ENCODE measurements around the gene ATP11A.

Gene ATP11A

DNA sequence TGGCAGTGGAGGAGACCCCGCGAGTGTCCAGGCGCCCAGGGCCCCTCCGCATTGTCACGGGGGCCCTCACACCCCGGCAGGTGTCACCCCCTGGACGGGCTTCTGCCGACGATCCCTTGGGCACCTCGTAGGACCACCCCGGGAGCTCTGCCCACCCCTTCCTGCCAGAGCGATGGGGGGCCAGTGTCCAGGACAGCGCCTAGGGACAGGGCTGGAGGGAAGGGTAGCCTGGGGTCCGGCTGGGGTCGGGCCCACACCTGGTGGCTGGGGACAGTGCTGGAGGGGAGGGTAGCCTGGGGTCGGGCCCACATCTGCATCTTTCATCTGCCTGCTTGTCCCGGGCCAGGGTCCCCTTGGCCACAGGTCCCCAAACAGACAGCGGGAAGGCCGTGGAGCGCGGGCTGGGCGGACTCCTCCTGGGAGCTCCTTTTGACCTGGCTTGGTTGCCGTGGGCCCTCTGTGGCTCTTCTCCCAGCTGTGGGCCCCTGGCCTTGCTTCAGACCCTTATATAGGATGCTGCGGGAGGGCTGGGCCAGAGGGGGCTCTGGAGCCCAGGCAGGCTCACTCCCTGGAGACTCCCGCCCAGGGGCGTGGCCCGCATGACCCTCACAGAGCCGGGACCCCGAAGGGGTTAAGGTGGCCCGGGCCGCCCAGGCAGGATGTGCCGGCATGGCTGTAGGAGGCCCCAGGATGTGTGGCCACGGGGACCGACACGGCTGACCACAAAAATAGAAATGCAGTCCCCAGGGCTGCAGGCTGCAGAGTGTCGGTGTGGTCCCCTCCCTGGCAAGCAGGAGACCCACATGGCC is 205.0 kb downstream of the ATP11A start:
- peak overlapping the region; percentile 58 for H3K4me3 Mint-ChIP-seq
- peak overlapping the region; percentile 27 for H3K27ac Mint-ChIP-seq
- no peaks in the 10 kb centered on the region for H3K36me3 Mint-ChIP-seq
- H3K9me3 Mint-ChIP-seq, result no peaks in the 10 kb centered on the region
- H3K4me1 Mint-ChIP-seq, result peaks cover 23% of the 10 kb centered on the region
- H3K27me3 Mint-ChIP-seq, result peaks cover 4% of the 10 kb centered on the region
- peak; percentile 10 for ATAC-seq

- peaks cover 32% of the 10 kb centered on the region for H3K4me1 Mint-ChIP-seq
- H3K9me3 Mint-ChIP-seq, result no peaks in the 10 kb centered on the region
- H3K36me3 Mint-ChIP-seq, result no peaks in the 10 kb centered on the region
- peak overlapping the region; percentile 58 for H3K4me3 Mint-ChIP-seq
- peaks cover 13% of the 10 kb centered on the region for H3K27me3 Mint-ChIP-seq
- peak overlapping the region; percentile 27 for H3K27ac Mint-ChIP-seq
- no peak for ATAC-seq
Observed at GRCh38 chr13:112895521-112896465, 206.0 kb downstream of the ATP11A start.

DNA sequence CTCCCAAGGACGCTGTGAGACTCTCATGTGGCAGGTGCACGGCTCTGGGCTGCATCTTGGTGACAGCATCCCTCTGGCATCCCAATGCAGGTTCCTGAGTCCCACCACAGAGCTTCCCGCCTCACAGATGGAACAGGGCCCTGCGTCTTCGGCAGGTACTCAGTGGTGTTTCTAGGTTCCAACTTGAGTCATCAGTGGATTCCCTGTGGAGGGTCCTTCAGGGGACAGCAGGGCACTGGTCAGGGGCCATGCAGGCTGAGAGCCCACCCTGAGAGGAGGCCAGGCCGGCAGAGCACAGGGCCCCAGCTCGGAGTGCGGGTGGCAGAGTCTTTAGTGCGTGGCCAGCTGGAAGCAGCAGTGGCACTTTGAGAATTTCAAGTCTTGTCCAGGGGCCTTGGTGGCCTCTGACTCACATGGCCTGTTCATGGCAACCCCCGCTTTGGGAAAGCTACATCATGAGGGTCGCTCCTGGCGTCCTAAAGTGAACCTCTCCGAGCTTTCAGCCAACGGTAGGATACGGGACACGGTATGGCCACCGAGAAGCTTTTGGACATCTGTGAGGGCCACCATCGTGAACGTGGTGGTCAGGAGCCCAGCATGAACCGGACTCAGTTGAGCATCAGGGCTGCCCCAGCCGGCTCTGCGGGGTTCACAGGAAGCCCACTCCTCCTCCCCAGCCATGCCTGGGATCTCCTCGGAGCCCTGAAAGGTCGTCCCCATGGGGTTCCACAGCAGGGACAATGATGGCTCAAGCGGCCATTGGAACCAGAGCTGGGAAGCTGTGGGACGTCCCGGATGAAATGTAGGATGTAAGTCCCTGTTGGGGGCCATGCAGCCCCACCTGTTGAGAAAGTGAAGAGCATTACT is 207.1 kb downstream of the ATP11A start:
- no peak overlapping the region for H3K4me3 Mint-ChIP-seq
- peaks cover 16% of the 10 kb centered on the region for H3K27me3 Mint-ChIP-seq
- no peak for ATAC-seq
- H3K4me1 Mint-ChIP-seq, result peaks cover 33% of the 10 kb centered on the region
- H3K36me3 Mint-ChIP-seq, result no peaks in the 10 kb centered on the region
- H3K9me3 Mint-ChIP-seq, result no peaks in the 10 kb centered on the region
- H3K27ac Mint-ChIP-seq, result no peak overlapping the region

GRCh38 chr13:112897603-112897955 is 207.7 kb downstream of the ATP11A start:
- ATAC-seq, result peak; percentile 7
- no peaks in the 10 kb centered on the region for H3K36me3 Mint-ChIP-seq
- peaks cover 16% of the 10 kb centered on the region for H3K27me3 Mint-ChIP-seq
- H3K9me3 Mint-ChIP-seq, result no peaks in the 10 kb centered on the region
- H3K4me3 Mint-ChIP-seq, result no peak overlapping the region
- peaks cover 32% of the 10 kb centered on the region for H3K4me1 Mint-ChIP-seq
- no peak overlapping the region for H3K27ac Mint-ChIP-seq

DNA sequence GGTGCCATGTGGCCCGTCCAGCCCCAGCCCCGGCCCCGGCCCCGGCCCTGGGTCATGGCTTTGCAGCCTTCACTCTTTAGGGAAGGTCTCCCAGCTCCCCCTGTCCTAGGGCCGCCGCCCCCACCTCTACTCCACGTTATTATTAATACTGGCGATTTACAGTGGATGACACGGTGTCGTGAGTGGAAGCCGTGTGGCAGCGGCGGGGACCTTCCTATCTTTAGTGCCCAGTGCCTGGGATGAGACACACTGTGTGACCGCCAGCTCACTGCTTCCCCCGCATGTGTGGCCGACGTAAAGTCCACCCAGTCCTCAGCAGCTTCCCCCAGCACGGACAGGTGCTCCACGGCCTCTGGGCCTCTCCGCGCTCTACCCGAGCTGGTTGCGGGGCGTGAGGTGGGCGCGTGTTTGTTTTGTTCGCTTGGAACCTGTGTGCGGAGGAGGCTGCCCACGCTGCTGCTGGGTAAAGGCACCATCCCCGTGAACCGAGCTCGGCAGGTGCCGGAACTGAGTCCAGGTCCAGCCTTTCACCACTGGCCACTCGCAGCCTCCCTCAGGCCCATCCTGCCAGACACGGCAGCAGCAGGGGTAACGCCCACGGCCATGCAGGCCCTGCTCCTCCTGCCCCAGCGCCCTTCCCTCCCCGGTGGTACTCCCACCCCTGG is 208.2 kb downstream of the ATP11A start:
- H3K27ac Mint-ChIP-seq, result no peak overlapping the region
- H3K36me3 Mint-ChIP-seq, result no peaks in the 10 kb centered on the region
- no peak for ATAC-seq
- H3K9me3 Mint-ChIP-seq, result no peaks in the 10 kb centered on the region
- peaks cover 27% of the 10 kb centered on the region for H3K4me1 Mint-ChIP-seq
- H3K27me3 Mint-ChIP-seq, result peaks cover 16% of the 10 kb centered on the region
- H3K4me3 Mint-ChIP-seq, result no peak overlapping the region

DNA sequence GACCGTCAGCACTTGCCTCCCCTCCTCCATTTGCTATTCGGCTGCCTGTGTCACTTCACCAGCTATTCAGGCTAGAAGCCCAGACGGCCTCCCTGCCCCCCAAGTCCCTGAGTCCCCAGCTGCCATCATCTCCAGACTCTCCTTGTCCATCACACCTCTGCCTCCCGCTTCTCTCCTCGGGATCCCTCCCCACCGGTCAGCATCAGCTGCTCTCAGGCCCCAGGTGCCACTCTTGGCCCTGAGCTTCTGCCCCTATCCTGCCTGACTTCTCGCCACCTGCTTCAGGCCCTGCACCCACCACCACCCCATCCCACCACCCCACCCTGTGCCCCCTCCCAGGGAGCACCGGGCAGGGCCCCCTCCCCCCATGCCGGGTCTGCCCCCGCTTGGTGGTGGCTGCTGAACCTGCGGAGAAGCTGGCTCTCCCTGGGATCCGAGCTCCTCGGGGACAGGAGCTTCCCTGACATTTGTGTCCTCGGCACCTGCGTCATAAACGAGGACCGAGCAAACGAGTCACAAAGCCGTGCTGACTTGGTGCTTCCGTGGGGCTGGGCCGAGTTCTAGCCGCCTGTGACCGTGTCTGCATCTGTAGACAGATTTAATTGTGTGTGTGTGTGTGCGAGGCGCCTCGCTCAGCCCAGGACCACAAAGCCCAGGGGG is 208.9 kb downstream of the ATP11A start:
- Mint-ChIP-seq H3K27ac (no peak overlapping the region), H3K27me3 (peaks cover 16% of the 10 kb centered on the region), H3K4me1 (peaks cover 21% of the 10 kb centered on the region), H3K36me3 (no peaks in the 10 kb centered on the region), H3K9me3 (no peaks in the 10 kb centered on the region), H3K4me3 (no peak overlapping the region)
- ATAC-seq, result no peak

DNA sequence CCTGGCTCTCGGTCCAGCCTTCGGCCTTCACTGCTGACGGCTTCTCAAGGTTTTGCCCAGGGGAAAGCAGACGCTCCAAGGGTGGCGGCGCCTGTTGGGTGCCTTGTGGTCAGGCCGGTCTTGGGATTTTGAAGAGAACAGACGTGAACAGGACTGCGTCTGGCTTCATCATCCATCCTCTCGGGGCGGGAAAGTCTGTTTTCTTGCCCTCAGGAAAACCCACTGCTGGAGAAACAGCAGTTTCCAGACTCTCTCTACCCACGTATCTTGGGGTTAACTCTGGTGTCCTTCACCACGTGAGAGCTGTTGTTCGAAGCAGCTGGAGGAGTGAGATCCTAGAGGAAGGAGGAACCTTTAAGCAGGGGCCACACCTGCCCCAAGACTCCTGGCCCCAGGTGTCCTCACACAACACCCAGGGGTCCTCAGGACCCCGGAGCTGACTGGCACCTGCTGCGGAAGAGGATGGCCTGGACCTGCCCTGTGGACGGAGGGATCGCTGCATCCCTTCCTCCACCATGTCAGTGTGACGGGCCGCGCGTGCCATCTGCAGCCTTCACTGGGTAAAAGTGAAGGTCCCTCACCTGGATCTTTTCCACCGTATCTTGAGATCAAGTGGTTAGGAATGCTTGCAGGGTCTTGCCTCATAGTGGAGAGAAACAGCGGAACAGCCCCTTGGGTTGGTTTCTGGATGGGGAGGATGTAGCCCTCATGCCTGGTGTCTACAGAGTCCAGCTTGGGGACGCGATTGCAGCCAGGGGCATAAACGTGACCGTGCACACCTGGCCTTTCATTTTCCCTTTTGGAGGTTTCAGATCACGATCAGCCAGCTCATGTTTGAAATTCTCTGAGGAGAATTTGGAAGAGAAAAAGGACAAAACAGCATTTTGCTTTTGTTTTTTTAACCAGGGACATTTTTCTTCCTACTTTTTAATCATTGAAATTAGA is 209.7 kb downstream of the ATP11A start:
- H3K27ac Mint-ChIP-seq, result no peak overlapping the region
- H3K27me3 Mint-ChIP-seq, result peaks cover 16% of the 10 kb centered on the region
- ATAC-seq, result no peak
- no peaks in the 10 kb centered on the region for H3K36me3 Mint-ChIP-seq
- peaks cover 21% of the 10 kb centered on the region for H3K4me1 Mint-ChIP-seq
- no peaks in the 10 kb centered on the region for H3K9me3 Mint-ChIP-seq
- H3K4me3 Mint-ChIP-seq, result no peak overlapping the region

DNA sequence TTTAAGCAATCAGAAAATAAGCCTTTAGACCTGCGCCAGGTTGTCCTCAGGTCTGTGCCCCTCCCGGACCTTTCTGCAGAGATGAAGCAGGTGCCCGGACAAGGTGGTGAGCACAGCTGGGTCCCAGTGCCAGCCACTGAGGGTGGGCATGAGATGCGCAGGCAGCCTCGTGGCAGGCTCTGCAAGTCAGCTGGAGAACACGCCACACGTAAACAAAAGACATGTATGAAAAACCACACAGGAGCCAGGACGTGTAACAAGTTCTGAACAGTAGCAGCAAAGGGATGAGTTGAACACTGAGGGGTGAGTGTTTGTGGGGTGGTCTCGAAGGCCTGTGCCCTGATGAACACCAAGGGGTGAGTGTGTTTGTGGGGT is 210.4 kb downstream of the ATP11A start:
- Mint-ChIP-seq H3K27me3 (peaks cover 16% of the 10 kb centered on the region), H3K4me1 (peaks cover 17% of the 10 kb centered on the region)

DNA sequence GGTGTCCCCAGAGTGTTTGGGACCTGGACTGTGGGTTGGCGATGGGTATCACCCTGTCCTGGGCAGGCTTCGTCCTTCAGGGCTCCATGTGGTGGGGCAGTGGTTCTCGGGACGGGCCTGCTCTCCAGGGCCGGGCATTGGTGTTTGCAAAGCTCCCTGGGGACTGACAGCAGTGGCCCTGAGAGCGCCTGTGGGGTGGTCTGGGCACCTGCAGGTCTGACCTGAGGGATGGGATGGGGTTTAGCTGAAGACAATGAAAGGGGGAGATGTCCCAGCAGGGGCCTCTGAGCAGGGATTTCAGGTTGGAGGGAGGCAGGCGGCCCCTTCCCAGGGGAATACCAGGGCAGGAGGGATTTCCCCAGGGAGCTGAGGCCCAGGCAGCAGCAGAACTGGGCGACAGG is 210.9 kb downstream of the ATP11A start:
- Mint-ChIP-seq H3K27me3 (peaks cover 16% of the 10 kb centered on the region), H3K36me3 (peaks cover 6% of the 10 kb centered on the region)
- ATAC-seq, result no peak

More for the DNA sequence above, 210.4 kb downstream of the ATP11A start:
- no peak overlapping the region for H3K27ac Mint-ChIP-seq
- H3K4me3 Mint-ChIP-seq, result no peak overlapping the region
- ATAC-seq, result no peak
- peaks cover 5% of the 10 kb centered on the region for H3K36me3 Mint-ChIP-seq
- peaks cover 4% of the 10 kb centered on the region for H3K9me3 Mint-ChIP-seq

GRCh38 chr13:112902101-112902651 is 212.3 kb downstream of the ATP11A start:
- ATAC-seq, result no peak
- Mint-ChIP-seq H3K36me3 (peaks cover 15% of the 10 kb centered on the region), H3K27me3 (peaks cover 26% of the 10 kb centered on the region), H3K4me1 (peaks cover 26% of the 10 kb centered on the region), H3K27ac (no peak overlapping the region), H3K4me3 (no peak overlapping the region), H3K9me3 (peaks cover 10% of the 10 kb centered on the region)

More for the DNA sequence above, 210.9 kb downstream of the ATP11A start:
- Mint-ChIP-seq H3K4me1 (peaks cover 13% of the 10 kb centered on the region), H3K27ac (no peak overlapping the region), H3K4me3 (no peak overlapping the region), H3K9me3 (peaks cover 6% of the 10 kb centered on the region)

DNA sequence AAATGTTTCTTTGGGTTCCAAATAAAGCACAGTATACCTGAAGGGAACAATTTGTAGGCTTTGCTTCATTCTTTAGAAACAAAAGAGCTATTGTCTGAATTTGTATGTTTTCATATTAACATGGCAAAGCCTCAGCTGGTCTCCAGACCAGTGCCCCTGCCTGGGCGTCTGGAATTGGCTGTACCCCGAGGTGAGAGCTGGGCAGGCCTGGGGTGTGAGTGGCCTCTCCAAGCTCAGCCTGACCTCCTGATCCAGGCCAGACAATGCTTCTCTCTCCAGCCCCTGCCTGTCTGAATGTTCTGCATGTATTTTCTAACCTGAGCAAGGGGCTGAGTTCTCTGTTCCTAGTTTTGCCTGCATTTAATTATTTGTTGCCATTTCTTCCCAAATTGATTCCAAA is 212.8 kb downstream of the ATP11A start:
- Mint-ChIP-seq H3K27ac (no peak overlapping the region), H3K36me3 (peaks cover 15% of the 10 kb centered on the region), H3K4me3 (no peak overlapping the region), H3K27me3 (peaks cover 27% of the 10 kb centered on the region), H3K4me1 (peaks cover 31% of the 10 kb centered on the region), H3K9me3 (peaks cover 10% of the 10 kb centered on the region)
- no peak for ATAC-seq

GRCh38 chr13:112903071-112903577 is 213.3 kb downstream of the ATP11A start:
- no peak overlapping the region for H3K4me3 Mint-ChIP-seq
- peaks cover 27% of the 10 kb centered on the region for H3K27me3 Mint-ChIP-seq
- H3K4me1 Mint-ChIP-seq, result peaks cover 36% of the 10 kb centered on the region
- H3K9me3 Mint-ChIP-seq, result peaks cover 10% of the 10 kb centered on the region
- ATAC-seq, result no peak
- H3K27ac Mint-ChIP-seq, result no peak overlapping the region
- H3K36me3 Mint-ChIP-seq, result peaks cover 15% of the 10 kb centered on the region

Data from stimulated activated memory B cell treated with anti-CD40 and anti-IgM and Interleukin-4, amounts not matched to agents 10 μg/mL and 1 μg/mL and 100 μg/mL, for 72 hours (primary cell).